Amniotic epithelial cell (primary cell): ENCODE results near the gene GRAMD1B.
"Not testable (repeated sequence)": the region's sequence is repeated elsewhere in the genome, so short reads cannot be mapped to it uniquely, and the experiment has no call there.

Source experiments
- DNase-seq: peaks from one replicate; pipeline ENCODE4 v3.0.0-alpha.2; 2010; ENCODE audit warnings: low read depth

The GRAMD1B gene

GRCh38 chr11:123641495-123641840, 211.4 kb downstream of the GRAMD1B start:
- DNase-seq, result no peak

- no peak for DNase-seq
Measured at GRCh38 chr11:123642435-123642834, 212.4 kb downstream of the GRAMD1B start.

DNA sequence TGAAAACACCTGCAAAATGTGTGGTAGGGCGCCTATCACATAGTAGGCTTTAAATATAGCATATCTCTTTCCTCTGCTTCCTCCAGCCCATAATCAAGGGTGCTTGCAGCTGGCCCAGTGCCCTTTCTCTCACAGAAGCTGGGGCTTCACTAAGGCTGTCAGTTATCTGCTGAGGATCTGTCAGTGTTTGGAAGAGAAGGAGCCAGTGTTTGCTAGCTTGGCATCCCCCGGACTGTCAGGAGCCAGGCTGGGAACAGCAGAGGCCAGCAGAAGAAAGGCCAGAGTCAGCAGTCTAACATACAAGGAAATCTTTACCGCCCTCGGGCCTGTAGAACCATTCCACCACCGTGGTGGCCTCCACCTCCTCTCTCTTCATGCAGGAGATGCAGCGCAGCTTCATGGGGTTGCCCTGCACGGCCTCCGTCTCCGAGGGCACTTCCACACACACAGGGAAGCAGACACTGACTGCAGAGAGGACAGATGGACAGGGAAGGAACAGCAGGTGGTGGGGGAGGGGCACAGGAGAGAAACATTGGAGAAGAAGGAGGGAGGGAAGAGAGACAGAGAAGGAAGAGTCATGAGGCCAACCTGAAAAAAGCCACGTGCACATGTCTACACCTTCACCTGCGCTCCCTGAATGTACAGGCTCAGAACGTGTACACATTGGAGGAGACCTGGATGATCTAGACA, 215.4 kb downstream of the GRAMD1B start:
- no peak for DNase-seq

GRCh38 chr11:123650901-123651300, 220.8 kb downstream of the GRAMD1B start:
- no peak for DNase-seq

DNA sequence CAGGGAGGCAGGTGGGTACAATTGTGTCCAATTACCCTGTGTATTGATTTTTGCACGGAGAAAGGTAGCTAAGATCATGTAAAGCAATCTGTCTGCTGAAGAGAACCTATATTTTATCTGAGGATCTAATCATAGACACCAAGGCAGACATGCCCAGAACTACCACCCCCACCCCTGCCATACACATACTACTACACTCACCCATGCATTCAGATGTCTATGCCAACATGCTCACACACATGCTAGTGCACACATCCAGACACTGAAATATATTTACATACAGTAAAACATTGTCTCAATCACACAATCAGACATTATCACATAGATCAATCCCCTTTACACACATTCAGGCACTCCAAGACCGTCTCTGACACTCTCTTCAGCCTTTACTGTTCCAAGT, 222.5 kb downstream of the GRAMD1B start:
- no peak for DNase-seq

DNA sequence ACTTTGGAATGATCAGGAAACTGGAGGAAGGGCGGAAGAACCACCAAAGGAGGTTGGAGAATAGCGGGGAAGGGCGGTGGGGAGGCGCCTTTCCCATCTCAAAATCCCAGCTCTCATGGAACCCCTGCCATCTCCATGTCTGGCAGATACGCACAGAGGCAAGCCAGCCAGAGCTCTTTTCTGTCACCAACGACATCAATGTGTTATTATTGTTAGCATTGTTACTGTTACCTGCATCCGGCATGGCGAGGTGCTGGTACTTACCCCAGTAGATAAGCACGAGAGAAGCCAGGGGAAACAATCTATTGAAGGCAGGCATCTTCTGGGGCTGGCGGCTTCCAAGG, 223.4 kb downstream of the GRAMD1B start:
- DNase-seq, result no peak

GRCh38 chr11:123653827-123654565, 223.9 kb downstream of the GRAMD1B start:
- peak; percentile 39 for DNase-seq

- peak; percentile 71 for DNase-seq
Measured at GRCh38 chr11:123654566-123655081, 224.6 kb downstream of the GRAMD1B start, which contains the start of gene SCN3B. TSS of gene SCN3B (minus strand) at chr11:123654624. CDS start at chr11:123653801, 823 bp downstream.

- no peak for DNase-seq
Measured at GRCh38 chr11:123659311-123659710, 229.2 kb downstream of the GRAMD1B start.

DNA sequence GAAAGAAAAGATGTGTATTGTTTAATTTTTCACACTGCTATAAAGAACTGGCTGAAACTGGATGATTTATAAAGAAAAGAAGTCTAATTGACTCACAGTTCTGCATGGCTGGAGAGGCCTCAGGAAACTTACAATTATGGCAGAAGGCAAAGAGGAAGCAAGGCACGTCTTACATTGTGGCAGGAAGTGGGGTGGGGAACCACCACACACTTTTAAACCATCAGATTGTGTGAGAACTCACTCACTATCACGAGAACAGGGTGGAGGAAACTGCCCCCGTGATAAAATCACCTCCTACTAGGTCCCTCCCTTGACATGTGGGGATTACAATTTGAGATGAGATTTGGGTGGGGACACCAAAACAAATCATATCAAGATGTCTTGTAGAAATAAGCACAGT, 229.9 kb downstream of the GRAMD1B start:
- not testable (repeated sequence) for DNase-seq

GRCh38 chr11:123665306-123665705, 235.2 kb downstream of the GRAMD1B start:
- no peak for DNase-seq

- no peak for DNase-seq
Measured at GRCh38 chr11:123670081-123670480, 240.0 kb downstream of the GRAMD1B start.

- DNase-seq, result no peak
Measured at GRCh38 chr11:123671534-123671933, 241.5 kb downstream of the GRAMD1B start.

- DNase-seq, result no peak
Measured at GRCh38 chr11:123672568-123672967, 242.5 kb downstream of the GRAMD1B start.

GRCh38 chr11:123674297-123674696, 244.2 kb downstream of the GRAMD1B start:
- DNase-seq, result no peak
